Spinal cord (tissue), 10 donors: Measurements from ENCODE around the gene MS4A18. TPM values are rescaled to one million over a fixed set of nuclear protein-coding genes. Genes with fewer than 3 reads are reported as not detected.

Experiments used
- DNase-seq, 6 donors: peaks; one replicate each; pipeline versions ENCODE4 v3.0.0 to v3.0.0-alpha.2; 2013 to 2015; ENCODE audit warnings: low spot score in 6 of 6, low read depth in 4 of 6
- H3K27ac ChIP-seq: one replicate; pipeline ENCODE4 v1.5.1; 2013; ENCODE audit warnings: low read depth, low read length, control low read depth
- H3K27me3 ChIP-seq: one replicate; pipeline ENCODE4 v1.6.1; 2013; ENCODE audit warnings: low read length; ENCODE audit not compliant: control insufficient read depth, insufficient read depth
- H3K36me3 ChIP-seq: one replicate; pipeline ENCODE4 v1.6.1; 2013; ENCODE audit warnings: low read length; ENCODE audit not compliant: control insufficient read depth, insufficient read depth
- H3K4me1 ChIP-seq: one replicate; pipeline ENCODE4 v1.6.1; 2013; ENCODE audit warnings: low read length; ENCODE audit not compliant: control insufficient read depth, insufficient read depth
- H3K4me3 ChIP-seq: one replicate; pipeline ENCODE4 v1.5.1; 2013; ENCODE audit warnings: low read depth, low read length, control low read depth
- H3K9me3 ChIP-seq: one replicate; pipeline ENCODE4 v1.6.1; 2013; ENCODE audit warnings: low read length; ENCODE audit not compliant: control insufficient read depth, insufficient read depth
- WGBS: methylation state at CpG from one replicate; pipeline ENCODE4 v1.1.5; 2013; ENCODE audit warnings: missing lambda C conversion rate; ENCODE audit not compliant: insufficient coverage; 5-methylcytosine and 5-hydroxymethylcytosine counted together
- polyA plus RNA-seq, 2 donors: library from polyadenylated mRNA; unstranded; fragments of 120-200 nt; gene quantifications; one replicate each; pipeline ENCODE4 v1.2.1, GENCODE V29; 2013; ENCODE audit not compliant: insufficient read length in 2 of 2
- total RNA-seq, 2 donors: library from RNA; depleted of rRNA in 1 of 2; stranded (reverse); fragments of 120-200 nt in 1 of 2; fragments of >200 nt in 1 of 2; gene quantifications; one replicate each; pipeline versions ENCODE4 v1.2.3 to v1.2.4, GENCODE V29; 2013 to 2014
- donor health status: healthy.

The MS4A18 gene
- total and polyA plus RNA-seq, 4 donors, result not detected

DNA sequence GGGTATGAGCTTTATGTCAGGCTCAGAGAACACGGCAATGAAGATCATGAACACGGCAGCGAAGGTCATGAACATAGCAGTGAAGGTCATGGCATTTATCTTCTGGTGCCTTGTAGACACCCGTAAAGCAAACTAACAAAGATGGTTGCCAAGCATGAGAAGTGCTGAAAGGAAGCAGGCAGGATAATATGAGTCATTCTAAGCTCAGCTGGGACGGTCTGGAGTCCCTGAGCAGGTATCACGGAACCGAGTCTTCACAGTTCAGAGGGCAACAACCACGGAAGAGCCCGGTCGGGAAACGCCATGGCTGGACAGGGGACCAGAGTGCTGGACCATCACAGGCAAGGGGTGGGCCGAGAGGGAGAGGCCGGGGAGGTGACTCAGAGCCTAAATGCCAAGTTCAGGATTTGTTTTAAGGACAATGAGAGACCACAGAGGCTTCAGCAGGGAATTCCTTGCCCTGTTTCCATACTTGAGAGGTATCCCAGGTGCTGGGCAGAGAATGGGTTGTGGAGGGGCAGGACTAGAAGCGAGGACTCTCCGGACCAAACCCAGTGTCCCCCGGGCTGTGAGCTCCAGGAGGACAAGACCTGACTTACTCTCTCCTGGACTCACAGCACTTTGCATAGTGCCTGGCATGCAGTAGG, 47.5 kb downstream of the MS4A18 start:
- DNase-seq, result no peak
- Histone ChIP-seq H3K4me3 (no peak overlapping the region), H3K9me3 (no peaks in the 10 kb centered on the region), H3K4me1 (peaks cover 14% of the 10 kb centered on the region), H3K27ac (no peak overlapping the region), H3K36me3 (no peaks in the 10 kb centered on the region), H3K27me3 (no peaks in the 10 kb centered on the region)
- 87% methylated on average over 13 of the region's 16 CpGs for WGBS

DNA sequence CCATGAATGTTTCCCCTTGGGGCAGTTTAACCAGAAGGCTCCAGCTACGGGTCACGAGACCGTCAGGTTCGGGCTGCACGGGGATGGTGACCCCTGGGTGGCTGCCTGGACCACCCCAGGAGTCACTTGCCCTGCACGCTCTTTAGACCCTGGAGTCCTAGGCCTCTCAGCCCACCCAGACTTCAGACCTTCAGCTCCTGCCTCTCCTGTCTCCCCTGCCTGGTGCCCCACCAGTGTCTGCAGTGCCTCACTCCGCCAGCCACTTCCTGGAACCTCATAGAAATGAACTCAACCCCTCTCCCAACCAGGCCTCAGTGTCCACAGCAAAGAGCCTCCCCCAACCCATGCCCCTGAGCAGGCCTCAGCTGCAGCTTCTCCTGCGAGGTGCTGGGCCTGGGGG, 48.1 kb downstream of the MS4A18 start:
- no peak for DNase-seq
- 93% methylated on average over 7 of the region's 8 CpGs for WGBS
- Histone ChIP-seq H3K4me1 (peaks cover 14% of the 10 kb centered on the region), H3K4me3 (no peak overlapping the region), H3K27me3 (no peaks in the 10 kb centered on the region), H3K36me3 (no peaks in the 10 kb centered on the region), H3K9me3 (no peaks in the 10 kb centered on the region), H3K27ac (no peak overlapping the region)

DNA sequence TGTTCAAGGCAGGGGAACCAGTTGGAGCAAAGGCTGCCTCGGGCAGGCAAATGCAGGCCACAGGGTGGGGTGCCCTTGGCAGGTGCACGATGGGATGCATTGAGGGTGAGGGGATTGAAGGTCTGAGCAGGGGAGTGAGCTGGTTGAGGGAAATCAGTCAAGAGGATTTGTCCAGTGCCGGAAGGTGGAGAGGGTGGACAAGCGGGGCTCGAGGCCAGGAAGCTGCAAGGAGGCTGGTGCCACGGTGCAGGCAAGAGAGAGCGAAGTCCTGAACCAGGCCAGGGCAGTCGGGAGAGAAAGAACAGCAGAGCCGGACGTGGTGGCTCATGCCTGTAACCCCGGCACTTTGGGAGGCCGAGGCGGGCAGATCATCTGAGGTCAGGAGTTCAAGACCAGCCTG, 50.2 kb downstream of the MS4A18 start:
- DNase-seq, result no peak
- no peak overlapping the region for H3K27ac ChIP-seq
- peaks cover 14% of the 10 kb centered on the region for H3K4me1 ChIP-seq
- H3K4me3 ChIP-seq, result no peak overlapping the region
- H3K27me3 ChIP-seq, result no peaks in the 10 kb centered on the region
- H3K36me3 ChIP-seq, result no peaks in the 10 kb centered on the region
- no peaks in the 10 kb centered on the region for H3K9me3 ChIP-seq
- 99% methylated on average over 6 of the region's 13 CpGs for WGBS

DNA sequence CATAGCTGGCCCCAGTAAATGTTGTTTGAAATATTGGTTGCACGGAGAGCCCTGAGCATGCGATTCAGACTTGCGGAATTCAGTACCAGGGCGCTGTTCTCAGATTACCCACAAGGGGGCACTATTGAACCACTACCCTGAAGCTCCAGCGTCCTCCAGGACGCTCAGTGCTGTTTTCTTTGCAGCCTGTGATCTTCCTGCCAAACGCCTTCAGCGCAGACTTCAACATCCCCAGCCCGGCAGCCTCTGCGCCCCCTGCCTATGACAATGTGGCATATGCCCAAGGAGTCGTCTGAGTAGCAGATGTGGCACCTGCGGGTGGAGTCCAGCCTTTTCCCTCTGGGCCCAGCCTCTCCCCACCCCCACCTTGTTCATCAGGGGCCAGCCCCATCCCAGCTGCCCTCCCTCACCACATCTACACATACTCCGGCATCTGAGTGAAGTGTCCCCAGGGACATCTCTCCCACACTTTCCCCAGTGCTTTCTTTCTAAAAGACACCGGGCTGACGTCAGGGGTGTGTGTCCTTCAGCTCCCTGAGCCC, 51.0 kb downstream of the MS4A18 start:
- 10% methylated on average over 15 of the region's 15 CpGs for WGBS
- Histone ChIP-seq H3K9me3 (no peaks in the 10 kb centered on the region), H3K4me1 (peaks cover 14% of the 10 kb centered on the region), H3K36me3 (no peaks in the 10 kb centered on the region), H3K27ac (no peak overlapping the region), H3K4me3 (no peak overlapping the region), H3K27me3 (no peaks in the 10 kb centered on the region)
- DNase-seq, result peak; percentile 47 to 96 (median 76)

DNA sequence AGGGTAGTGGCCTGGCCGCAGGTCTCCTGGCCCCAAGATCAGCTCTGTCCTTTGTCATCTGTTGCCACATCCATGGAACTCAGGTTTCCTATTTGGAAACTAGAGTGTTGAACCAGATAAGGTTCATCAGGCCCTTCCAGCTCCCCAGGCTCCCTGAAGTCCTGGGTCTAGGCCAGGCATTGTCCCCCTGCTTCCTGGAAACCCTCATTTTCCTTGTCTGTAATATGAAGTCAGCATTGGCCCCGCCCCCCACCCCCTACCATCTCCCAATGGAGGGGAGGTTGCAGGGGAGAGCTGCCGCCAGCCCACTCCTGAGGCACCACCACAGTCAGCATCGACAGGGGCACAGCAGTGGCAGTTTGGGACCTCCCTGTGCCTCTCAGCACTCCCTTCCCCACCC, 51.6 kb downstream of the MS4A18 start:
- 78% methylated on average over 1 of the region's 4 CpGs for whole genome bisulfite sequencing
- DNase-seq, result no peak
- H3K4me1 ChIP-seq, result peaks cover 14% of the 10 kb centered on the region
- no peaks in the 10 kb centered on the region for H3K27me3 ChIP-seq
- H3K27ac ChIP-seq, result no peak overlapping the region
- no peak overlapping the region for H3K4me3 ChIP-seq
- no peaks in the 10 kb centered on the region for H3K36me3 ChIP-seq
- H3K9me3 ChIP-seq, result no peaks in the 10 kb centered on the region

DNA sequence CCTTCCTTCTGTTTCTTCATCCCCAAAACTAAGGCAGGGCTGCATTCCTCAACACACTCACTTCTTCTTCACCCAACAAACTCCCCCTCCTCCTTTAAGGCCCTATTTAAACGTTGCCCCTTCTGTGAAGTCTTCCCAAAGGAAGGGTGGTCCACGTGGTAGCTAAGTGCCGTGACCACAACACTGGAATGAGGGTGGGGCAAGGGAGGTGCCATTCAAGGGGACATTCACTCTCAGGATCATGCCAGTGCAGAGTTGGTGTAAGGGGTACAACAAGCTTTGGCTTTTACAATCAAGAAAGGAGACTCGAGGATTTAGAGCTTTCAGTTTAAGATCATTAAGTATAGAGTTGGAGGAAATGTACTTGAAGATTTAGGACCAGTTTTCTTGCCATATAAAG, 52.6 kb downstream of the MS4A18 start:
- 49% methylated on average over 3 of the region's 4 CpGs for WGBS
- Histone ChIP-seq H3K27me3 (no peaks in the 10 kb centered on the region), H3K27ac (no peak overlapping the region), H3K4me1 (peaks cover 14% of the 10 kb centered on the region), H3K36me3 (no peaks in the 10 kb centered on the region), H3K9me3 (no peaks in the 10 kb centered on the region), H3K4me3 (no peak overlapping the region)
- DNase-seq, result no peak

DNA sequence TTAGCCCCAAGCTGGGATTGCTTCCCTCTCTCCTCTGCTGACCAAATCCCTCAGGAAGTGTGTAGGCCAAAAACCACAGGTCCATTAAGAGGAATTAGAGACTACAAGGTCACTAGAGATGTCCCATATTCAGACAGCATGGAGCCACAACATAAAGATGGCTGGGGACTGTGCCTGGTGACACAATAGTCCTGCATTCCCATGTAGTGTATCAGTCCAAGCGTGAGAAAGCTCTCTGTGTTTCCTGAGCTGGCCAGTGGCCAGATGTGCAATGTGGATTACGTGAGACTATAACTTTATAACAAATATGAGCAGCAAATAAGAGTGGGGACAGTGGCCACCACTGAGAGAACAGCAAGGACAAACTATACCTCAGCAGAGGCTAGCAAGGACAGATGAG, 53.1 kb downstream of the MS4A18 start:
- WGBS, result no CpG with 5 or more reads among the region's 2 CpGs
- no peaks in the 10 kb centered on the region for H3K27me3 ChIP-seq
- H3K27ac ChIP-seq, result no peak overlapping the region

DNA sequence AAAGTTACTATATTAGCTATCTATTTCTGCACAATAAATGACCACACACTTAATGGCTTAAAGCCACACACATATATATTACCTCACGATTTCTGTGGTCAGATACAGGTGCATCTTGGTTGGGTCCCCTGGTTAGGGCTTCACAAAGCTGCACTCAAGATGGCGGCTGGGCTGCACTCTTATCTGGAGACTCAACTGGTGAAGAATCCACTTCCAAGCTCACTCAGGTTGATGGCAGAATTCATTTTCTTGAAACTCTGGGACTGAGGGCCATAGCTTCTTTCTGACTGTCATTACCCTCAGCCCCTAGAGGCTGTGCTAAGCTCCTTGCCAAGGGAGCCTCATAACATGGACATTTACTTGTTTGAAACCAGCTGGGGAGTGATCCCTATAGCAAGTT, 55.5 kb downstream of the MS4A18 start:
- no peak overlapping the region for H3K4me3 ChIP-seq
- no peaks in the 10 kb centered on the region for H3K27me3 ChIP-seq
- no peaks in the 10 kb centered on the region for H3K36me3 ChIP-seq
- DNase-seq, result no peak
- WGBS, result 84% methylated on average over 2 of the region's 2 CpGs
- no peak overlapping the region for H3K27ac ChIP-seq
- peaks cover 14% of the 10 kb centered on the region for H3K4me1 ChIP-seq
- H3K9me3 ChIP-seq, result no peaks in the 10 kb centered on the region

More for the DNA sequence above, 53.1 kb downstream of the MS4A18 start:
- Histone ChIP-seq H3K4me3 (no peak overlapping the region), H3K4me1 (peaks cover 14% of the 10 kb centered on the region), H3K9me3 (no peaks in the 10 kb centered on the region), H3K36me3 (no peaks in the 10 kb centered on the region)
- no peak for DNase-seq

DNA sequence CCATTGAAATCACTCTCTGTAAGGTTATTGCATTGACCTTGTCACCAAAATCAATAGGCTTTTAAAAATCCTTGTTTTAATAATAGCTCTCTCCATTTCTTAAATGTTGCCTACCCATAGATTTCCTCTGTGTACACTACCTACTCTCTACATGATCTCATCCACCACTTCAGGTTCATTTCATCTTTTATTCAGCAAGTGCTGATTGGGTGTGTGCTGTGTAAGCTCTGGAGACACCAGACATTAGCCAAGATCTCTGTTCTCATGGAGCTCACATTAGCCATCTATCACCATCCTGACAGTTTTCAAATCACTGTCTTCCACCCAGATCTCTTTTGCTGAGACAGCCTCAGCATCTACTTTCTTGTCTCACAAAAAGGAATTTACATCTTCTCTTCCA, 56.3 kb downstream of the MS4A18 start:
- Histone ChIP-seq H3K9me3 (no peaks in the 10 kb centered on the region), H3K27ac (no peak overlapping the region), H3K4me1 (peaks cover 14% of the 10 kb centered on the region), H3K27me3 (no peaks in the 10 kb centered on the region), H3K36me3 (no peaks in the 10 kb centered on the region), H3K4me3 (no peak overlapping the region)
- no peak for DNase-seq

DNA sequence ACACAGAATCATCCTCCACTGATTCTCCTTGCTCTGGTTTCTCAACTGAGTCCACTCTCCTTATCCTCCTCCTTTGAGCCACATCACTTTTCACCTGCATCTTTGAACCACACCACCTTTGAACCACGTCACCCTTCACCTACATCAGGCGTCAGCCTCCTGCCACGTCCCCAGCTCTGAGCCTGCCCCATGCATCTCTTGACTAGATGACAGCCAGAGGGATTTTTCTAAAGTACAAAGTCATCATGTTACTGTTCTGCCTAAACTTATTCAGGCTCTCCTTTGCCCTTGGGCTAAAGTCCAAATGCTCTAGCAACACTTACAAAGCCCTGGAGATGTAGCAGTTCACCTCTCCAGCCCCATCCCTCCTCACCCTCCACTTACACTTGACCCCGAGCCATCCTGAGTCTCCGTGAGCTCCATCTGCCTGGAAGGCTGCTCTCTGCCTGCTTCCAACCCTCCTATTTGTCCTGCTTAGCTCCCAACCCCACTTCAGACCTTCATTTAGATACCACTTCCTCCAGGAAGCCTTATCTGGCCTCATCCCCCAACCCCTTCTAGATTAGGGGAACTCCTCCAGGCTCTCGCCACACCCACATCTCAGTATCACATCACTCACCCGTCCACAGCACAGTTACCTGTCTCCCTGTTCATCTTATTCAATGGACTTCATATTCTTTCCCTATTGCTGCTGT, 56.9 kb downstream of the MS4A18 start:
- Histone ChIP-seq H3K27ac (no peak overlapping the region), H3K4me1 (peaks cover 15% of the 10 kb centered on the region), H3K36me3 (no peaks in the 10 kb centered on the region), H3K4me3 (no peak overlapping the region), H3K27me3 (no peaks in the 10 kb centered on the region), H3K9me3 (no peaks in the 10 kb centered on the region)
- WGBS, result 86% methylated on average over 7 of the region's 7 CpGs
- DNase-seq, result no peak
